Left renal cortex interstitium (tissue), 4 donors: ENCODE results near the gene RNF212. TPM values are rescaled to one million over a fixed set of nuclear protein-coding genes. Genes with fewer than 3 reads are reported as not detected.
"Not testable (repeated sequence)": the region's sequence is repeated elsewhere in the genome, so short reads cannot be mapped to it uniquely, and the experiment has no call there.

Source experiments
- DNase-seq, 4 donors: peaks; one replicate each; pipeline ENCODE4 v3.0.0-alpha.2; 2013; ENCODE audit warnings: low read depth in 4 of 4, low spot score in 2 of 4, missing footprints in 1 of 4
- polyA plus RNA-seq, 4 donors: library from polyadenylated mRNA; unstranded; fragments of 120-200 nt; gene quantifications; one replicate each; pipeline ENCODE4 v1.2.1, GENCODE V29; 2013; ENCODE audit not compliant: insufficient read length in 4 of 4

The RNF212 gene
- polyA plus RNA-seq, 4 donors: 13.2 to 23.5 (median 17.0) TPM

GRCh38 chr4:1050486-1051213 lies 62.7 kb downstream of the RNF212 start:
- DNase-seq: no peak

DNA sequence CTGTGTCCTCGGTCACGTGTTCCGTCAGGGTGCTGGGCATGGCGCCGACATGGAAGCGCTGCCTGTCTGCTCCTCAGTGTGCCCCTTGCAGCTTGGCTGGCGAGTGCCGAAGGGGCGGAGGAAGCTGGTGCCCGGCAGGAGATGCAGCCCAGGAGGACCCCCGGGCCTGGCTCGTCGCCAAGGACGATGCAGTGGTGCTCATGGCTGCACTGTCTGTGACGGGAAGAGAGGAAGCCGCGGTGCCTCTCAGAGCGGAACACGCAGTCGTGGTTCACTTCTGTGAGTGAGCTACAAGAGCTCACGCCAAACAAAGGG lies 63.8 kb downstream of the RNF212 start:
- DNase-seq: no peak

- DNase-seq: no peak
Measured at GRCh38 chr4:1048773-1049590, 64.4 kb downstream of the RNF212 start.

GRCh38 chr4:1047976-1048772 lies 65.2 kb downstream of the RNF212 start:
- no peak for DNase-seq

DNA sequence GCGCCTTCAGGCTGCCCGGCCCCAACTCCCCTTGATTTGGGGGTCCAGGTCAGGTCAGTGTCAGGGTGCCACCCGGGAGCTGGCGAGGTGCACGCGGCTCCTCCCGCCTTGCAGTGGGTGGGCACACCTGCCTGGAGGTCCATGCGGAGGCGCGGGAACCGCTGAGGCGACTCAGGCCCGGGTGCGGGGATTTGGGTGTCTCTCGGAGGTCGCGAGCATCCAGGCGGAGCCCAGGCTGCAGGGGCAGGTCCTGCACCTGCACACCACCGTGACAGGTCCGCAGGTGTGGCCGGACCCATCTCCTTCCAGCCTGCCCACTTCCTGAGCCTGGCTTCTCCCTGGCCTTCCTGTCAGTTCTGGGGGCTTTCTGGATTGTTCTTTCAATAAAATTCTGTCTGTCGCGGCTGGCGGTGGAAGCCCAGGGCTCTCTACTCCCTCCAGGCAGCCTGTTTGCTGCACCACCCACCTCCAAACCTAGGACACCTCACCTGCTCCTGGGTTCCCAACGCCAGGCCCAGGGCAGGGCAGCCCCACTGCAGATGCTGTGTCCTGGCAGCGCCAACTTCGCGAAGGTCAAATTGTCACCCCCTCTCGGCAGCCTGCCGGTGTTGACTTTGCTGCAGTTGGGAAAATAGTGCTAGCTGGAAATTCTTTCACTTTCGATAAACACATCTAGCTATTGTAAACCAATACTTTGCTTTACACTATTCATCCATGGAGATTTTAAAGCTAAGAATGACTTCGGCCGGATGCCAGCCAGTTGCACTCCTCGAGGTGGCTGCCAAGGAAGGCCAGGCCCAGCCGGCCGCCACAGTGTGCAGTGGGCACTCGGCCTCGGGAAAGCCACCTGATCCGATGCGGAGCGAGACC lies 66.0 kb downstream of the RNF212 start:
- no peak for DNase-seq

- DNase-seq: not testable (repeated sequence)
Measured at GRCh38 chr4:1046581-1047011, 66.8 kb downstream of the RNF212 start.

DNA sequence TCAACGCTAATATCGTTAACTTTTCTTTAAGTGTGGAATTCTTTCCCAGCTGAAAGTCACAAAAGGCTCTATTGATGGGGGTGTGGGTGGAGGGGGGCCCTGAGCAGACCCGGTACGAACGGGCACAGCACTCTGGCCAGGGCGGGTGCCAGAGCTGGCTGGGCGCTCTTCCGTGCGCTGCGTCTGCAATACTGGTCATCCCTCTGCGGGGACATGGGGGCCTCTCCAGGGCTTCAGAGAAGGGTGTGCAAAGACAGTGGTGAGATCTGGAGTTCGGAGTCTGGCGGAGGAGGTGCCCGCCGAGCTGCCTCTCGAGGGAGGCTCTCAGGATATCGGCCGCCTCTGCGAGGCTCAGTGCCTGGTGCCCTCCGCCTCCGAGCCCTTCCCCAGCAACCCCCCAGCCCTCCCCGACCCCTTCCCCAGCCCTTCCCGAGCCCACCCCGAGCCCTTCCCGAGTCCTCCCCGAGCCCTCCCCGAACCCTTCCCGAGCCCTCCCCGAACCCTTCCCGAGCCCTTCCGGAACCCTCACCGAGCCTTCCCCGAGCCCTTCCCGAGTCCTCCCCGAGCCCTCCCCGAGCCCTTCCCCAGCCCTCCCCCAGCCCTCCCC lies 67.7 kb downstream of the RNF212 start:
- DNase-seq: no peak

DNA sequence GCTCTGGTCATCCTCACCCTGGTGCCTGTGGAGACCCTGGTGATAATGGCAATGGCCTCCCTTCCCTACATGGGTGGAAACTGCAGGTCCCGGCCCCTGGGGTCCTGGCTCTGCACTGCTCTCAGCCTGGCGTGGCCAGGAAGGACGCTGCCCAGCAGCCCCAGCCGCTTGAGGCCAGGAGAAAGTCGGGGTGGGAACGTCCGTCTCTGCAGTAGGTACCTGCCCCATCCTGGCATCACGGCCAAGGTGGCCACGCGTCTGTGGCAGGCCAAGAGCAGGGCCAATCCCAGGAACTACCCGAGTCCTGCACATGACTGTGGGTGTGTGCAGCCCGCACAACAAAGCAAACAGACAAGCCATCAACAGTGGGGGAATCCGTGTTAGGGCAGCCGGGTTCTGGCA lies 68.2 kb downstream of the RNF212 start:
- no peak for DNase-seq

DNA sequence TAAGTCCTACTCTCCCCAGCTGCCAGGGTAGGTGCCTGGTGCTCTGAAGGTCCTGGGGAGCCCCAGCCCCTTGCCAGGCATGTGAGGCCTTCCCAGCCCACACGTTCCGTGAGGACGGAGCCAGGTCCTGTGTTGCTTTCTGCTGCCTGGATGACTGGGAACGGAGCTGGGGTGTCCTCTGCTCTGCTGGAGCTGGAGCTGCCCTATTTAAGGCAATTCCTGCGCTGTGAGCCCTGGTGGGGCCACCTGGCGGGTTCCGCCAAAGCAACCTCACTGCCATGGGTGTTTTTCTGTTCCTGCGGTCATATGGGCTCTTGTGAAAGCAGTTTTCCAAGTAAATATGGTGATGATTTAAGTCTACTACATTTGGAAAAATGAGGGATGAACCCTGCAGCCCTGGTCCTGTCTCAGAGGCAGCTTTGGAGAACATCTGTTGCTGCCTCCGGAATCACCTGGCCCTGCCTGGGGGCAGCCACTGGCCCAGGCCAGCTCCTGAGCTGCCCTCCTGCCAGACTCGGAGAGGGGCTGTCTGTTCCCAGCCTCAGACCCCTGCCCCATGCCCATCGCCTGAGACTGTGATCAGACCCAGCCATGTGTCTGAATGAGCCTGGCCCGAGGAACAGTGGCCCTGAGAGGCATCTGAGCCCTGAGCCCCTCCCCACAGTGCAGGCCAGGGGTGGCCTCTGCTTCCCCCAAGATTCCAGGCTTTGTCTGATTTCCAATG lies 68.7 kb downstream of the RNF212 start:
- DNase-seq: no peak

- DNase-seq: no peak
Measured at GRCh38 chr4:1043651-1044468, 69.5 kb downstream of the RNF212 start.

DNA sequence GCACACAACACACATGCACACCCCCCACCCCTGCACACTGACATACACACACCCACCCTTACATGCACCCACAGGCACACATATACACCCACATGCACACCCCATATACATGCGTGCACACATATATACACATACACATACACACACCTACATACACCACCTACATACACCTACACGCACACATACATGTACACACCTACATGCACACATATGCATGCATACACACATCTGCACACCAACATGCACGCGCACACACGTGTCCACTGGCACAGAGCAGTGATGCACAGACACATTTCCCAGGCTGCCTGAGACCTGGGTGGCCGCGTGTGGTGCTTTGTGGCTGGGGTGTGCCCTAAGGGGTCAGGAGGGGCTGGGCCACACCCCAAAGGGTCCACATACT lies 70.2 kb downstream of the RNF212 start:
- DNase-seq: no peak

DNA sequence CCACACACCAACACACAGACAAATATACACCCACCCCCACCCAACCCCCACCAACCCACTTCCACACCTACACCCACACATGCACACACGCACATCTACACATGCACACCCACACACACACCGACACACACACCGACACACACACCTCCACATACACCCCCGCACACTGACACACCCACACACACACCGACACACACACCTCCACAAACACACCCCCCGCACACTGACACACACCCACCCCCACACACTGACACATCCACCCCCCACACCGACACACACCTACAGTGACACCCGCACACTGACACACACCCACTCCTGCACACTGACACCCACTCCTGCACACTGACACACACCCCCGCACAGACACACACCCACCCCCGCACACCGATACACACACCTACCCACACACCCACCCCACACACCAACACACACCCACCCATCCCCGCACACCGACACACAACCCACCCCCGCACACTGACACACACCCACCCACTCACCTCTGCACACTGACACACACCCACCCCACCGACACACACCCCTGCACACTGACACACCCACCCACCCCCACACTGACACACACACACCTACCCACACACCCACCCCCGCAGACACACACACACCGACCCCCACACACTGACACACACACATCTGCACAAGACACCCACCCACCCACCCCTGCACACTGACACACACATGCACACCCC lies 70.9 kb downstream of the RNF212 start:
- DNase-seq: no peak

DNA sequence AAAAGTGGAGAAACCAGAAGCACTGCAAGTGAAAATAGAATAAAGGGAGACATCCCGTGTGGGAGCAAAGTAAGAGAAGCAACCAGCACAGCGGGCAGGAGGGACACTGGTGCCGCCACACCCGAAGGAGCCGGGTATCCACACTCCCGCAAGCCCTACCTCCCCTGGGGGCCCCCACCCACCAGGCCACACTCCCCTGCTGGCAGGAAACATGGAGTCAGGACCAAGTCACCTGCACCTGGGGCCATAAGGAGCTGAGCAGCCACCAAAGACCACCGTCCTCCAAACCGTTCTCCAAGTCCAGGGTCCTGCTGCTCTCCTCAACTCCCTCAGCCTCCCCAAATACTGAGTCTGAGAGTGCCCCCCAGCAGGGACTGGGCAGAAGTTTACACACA lies 71.4 kb downstream of the RNF212 start:
- DNase-seq: no peak

DNA sequence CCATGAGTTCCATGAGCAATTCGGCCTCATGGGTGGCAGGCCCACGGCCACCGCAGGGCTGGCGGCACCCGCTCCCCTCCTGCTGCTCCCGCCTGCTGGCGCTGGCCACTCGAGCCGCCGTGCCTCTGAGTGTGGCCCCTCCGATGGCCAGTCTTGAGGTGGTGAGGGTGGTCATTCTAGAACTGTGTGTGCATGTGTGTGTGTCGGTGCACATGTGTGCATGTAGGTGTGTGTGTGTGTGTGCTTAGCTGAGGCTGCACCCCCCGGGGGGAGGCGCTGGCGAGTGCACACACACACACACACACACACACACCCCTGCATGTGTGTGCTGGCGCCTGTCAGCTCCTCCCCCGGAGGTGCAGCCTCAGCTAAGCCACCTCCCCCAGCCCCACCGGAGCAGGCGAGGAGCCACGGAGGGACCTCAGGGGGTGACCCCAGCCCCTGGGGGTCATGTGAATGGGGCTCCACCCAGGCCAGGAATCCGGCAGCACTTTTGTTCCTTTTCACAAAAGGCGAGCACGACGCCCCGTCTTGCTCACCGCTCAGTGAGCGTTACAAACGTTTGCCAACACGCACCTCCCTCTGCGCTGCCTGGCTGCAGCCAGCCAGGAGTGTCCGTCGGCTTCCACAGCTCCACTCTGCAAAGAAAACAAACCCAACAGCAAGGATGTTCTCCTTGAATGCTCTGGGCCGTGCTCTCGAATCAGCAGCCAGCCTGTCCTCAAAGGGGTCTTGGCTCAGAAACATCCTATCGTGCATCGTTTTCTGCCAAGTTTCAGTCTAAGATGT lies 72.0 kb downstream of the RNF212 start:
- DNase-seq: peak in 1 of 4 donors; percentile 55

DNA sequence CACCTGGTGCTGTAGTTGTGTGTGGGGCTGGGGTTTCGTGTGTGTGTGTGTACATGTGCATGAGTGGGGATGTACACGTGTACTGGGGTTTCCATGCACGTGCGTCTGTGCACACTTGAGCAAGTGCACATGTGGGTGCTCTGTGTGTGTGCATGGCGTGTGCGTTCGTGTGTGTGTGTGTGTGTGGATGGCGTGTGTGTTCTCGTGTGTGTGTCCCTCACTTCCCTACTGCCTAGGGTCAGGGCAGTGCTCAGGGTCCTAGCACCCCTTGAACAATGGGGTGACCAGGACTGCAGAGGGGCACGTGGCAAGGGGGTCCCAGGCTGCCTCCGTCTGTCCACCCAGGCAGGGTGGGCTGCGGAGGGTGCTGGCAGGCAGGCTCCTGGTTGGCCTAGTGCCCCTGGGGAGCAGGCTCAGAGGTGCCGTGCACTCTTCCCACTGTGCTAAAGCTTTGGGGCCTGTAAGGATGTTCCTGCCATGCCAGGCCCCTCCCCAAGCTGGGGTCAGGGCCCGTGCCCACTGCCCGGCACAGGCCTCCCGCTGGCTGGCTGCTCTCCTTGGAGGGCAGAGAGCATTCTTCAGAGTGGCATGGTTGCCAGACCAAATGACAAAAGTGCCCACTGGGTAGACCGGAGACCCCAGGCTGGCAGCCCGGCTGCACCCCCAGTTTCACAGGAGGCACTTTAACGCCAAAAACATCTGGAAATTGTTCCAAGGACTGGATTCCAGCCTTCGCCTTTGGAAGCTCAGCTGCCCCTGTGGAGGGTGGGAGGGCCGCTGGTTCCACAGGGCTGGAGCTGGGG lies 72.8 kb downstream of the RNF212 start:
- no peak for DNase-seq
